Adrenal gland (tissue), 5 donors: Measurements from ENCODE around the gene CERCAM.

Experiments used
- POLR2A ChIP-seq, 2 donors: fragments of 450-650 bp; IDR thresholded peaks; one replicate each; pipeline ENCODE4 v1.6.1; 2017; ENCODE audit warnings: antibody characterized with exemption in 2 of 2, mild to moderate bottlenecking in 2 of 2, moderate library complexity in 1 of 2
- TF ChIP-seq, protein P1 (sequence below), 6 experiments: fragments of 450-650 bp in 4 of 6; fragments of 200-600 bp in 2 of 6; sonication (generic) in 1 of 6; IDR thresholded peaks; 1 replicate in 5 of 6; 2 replicates in 1 of 6; pipeline versions ENCODE4 v1.5.1 to v1.8.0; 2016 to 2021; ENCODE audit warnings: antibody characterized with exemption in 6 of 6, mild to moderate bottlenecking in 2 of 6, moderate library complexity in 1 of 6
- donor health status: DM: no; HTN: no; CAD: no.

DNA sequence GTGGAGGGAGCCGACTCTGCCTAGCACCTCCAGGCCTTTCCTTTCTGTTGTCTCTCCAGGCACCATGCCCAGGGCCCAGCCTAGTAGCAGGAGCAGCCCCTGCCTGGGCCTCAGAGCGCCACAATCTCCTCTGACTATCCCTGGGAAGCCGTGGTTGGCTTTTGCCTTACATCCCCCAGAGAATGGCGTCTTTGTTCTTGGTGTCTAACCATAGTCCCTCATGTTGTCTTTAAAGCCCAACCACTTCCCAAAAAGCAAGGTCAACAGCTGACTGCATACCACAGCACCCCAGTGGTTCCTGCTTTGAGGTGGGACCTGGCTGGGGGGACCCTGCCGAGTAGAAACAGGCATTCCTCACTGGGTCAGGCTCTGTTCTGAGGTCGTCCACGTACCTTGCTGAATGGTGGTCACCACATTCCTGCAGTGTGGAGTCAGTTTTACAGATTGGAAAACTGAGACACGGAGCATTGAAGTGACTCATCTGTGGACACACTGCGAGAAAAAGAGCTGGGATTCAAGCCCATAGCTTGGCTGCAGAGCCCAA, 13.7 kb upstream of the CERCAM start:
- TF ChIP-seq, protein P1, sequence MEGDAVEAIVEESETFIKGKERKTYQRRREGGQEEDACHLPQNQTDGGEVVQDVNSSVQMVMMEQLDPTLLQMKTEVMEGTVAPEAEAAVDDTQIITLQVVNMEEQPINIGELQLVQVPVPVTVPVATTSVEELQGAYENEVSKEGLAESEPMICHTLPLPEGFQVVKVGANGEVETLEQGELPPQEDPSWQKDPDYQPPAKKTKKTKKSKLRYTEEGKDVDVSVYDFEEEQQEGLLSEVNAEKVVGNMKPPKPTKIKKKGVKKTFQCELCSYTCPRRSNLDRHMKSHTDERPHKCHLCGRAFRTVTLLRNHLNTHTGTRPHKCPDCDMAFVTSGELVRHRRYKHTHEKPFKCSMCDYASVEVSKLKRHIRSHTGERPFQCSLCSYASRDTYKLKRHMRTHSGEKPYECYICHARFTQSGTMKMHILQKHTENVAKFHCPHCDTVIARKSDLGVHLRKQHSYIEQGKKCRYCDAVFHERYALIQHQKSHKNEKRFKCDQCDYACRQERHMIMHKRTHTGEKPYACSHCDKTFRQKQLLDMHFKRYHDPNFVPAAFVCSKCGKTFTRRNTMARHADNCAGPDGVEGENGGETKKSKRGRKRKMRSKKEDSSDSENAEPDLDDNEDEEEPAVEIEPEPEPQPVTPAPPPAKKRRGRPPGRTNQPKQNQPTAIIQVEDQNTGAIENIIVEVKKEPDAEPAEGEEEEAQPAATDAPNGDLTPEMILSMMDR (IDR thresholded peaks at IDR 0.05), result no peak
- TF ChIP-seq POLR2A (IDR thresholded peaks at IDR 0.05), result no peak
